ENCODE measurements around the gene ESYT2.

ESYT2 gene

GRCh38 chr7:158802535-158803366 is 26.6 kb downstream of the ESYT2 start:
- DNase-seq (ENCODE audit: low read depth) = no peak

- DNase-seq (ENCODE audit: low read depth) = no peak
Observed at GRCh38 chr7:158798741-158799140, 30.6 kb downstream of the ESYT2 start.

GRCh38 chr7:158796667-158797066 is 32.6 kb downstream of the ESYT2 start:
- DNase-seq (ENCODE audit: low read depth) = no peak

GRCh38 chr7:158795272-158795671 is 34.0 kb downstream of the ESYT2 start:
- no peak for DNase-seq (ENCODE audit: low read depth)

GRCh38 chr7:158791107-158791506 is 38.2 kb downstream of the ESYT2 start:
- no peak for DNase-seq (ENCODE audit: low read depth)

GRCh38 chr7:158789842-158790241 is 39.5 kb downstream of the ESYT2 start:
- no peak for DNase-seq (ENCODE audit: low read depth)

GRCh38 chr7:158786898-158787297 is 42.4 kb downstream of the ESYT2 start:
- no peak for DNase-seq (ENCODE audit: low read depth)

GRCh38 chr7:158784270-158784669 is 45.0 kb downstream of the ESYT2 start:
- DNase-seq (ENCODE audit: low read depth) = no peak

GRCh38 chr7:158783595-158783994 is 45.7 kb downstream of the ESYT2 start:
- DNase-seq (ENCODE audit: low read depth) = no peak

GRCh38 chr7:158782761-158783401 is 46.4 kb downstream of the ESYT2 start:
- DNase-seq (ENCODE audit: low read depth) = no peak

GRCh38 chr7:158781974-158782664 is 47.2 kb downstream of the ESYT2 start:
- DNase-seq (ENCODE audit: low read depth) = no peak

- no peak for DNase-seq (ENCODE audit: low read depth)
Observed at GRCh38 chr7:158781217-158781973, 47.9 kb downstream of the ESYT2 start.

- no peak for DNase-seq (ENCODE audit: low read depth)
Observed at GRCh38 chr7:158779061-158780000, 50.0 kb downstream of the ESYT2 start.

- DNase-seq (ENCODE audit: low read depth) = no peak
Observed at GRCh38 chr7:158778471-158778870, 50.8 kb downstream of the ESYT2 start.

- no peak for DNase-seq (ENCODE audit: low read depth)
Observed at GRCh38 chr7:158777793-158778192, 51.5 kb downstream of the ESYT2 start.

GRCh38 chr7:158776474-158776873 is 52.8 kb downstream of the ESYT2 start:
- no peak for DNase-seq (ENCODE audit: low read depth)

- no peak for DNase-seq (ENCODE audit: low read depth)
Observed at GRCh38 chr7:158774952-158775351, 54.4 kb downstream of the ESYT2 start.

GRCh38 chr7:158772916-158773315 is 56.4 kb downstream of the ESYT2 start:
- DNase-seq (ENCODE audit: low read depth) = no peak

GRCh38 chr7:158771213-158771834 is 58.0 kb downstream of the ESYT2 start:
- no peak for DNase-seq (ENCODE audit: low read depth)

GRCh38 chr7:158767707-158768106 is 61.6 kb downstream of the ESYT2 start:
- no peak for DNase-seq (ENCODE audit: low read depth)
